NCI-H1048 (cell line): Measurements from ENCODE around the gene RNASE11.
"Not testable (repeated sequence)": the region's sequence is repeated elsewhere in the genome, so short reads cannot be mapped to it uniquely, and the experiment has no call there.

ENCODE experiments used
- DNase-seq: peaks from one replicate; lab custom pipeline; 2025; lab: John Stamatoyannopoulos, UW

The RNASE11 gene

GRCh38 chr14:20580242-20580641 lies 7.6 kb downstream of the RNASE11 start:
- DNase-seq = no peak

GRCh38 chr14:20578784-20579502 lies 8.9 kb downstream of the RNASE11 start:
- DNase-seq = no peak

DNA sequence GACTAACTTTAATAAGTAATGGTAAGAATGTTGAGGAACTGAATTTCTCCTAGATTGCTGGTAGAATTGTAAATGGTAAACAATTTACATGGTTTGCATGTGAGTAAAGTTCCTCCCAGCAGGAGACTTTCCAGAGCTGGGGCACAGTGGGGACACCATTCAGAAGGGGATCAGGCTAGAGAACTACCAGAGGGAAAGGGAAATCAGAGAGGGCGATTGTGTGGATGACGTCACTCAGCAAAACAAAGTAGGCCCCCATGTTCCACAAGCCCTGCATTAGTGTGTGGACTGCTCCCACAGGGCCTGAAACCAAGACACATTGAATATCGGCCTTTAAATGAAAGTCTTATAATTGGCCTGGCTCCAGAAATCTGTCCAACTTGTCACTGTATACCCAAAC lies 9.5 kb downstream of the RNASE11 start:
- DNase-seq = no peak

GRCh38 chr14:20572382-20572990 lies 15.3 kb downstream of the RNASE11 start:
- not testable (repeated sequence) for DNase-seq

DNA sequence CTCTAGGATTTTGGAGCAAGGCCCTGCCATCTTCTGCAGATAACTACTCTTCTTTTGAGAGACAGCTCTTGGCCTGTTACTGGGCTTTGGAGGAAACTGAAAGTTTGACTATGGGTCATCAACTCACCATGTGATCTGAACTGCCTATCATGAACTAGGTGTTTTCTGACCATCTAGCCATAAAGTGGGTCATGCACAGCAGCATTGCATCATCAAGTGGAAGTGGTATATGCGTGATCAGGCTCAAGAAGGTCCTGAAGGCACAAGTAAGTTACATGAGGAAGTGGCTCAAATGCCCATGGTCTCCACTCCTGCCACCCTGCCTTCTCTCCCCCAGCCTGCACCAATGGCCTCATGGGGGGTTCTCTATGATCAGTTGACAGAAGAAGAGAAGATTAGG lies 17.1 kb downstream of the RNASE11 start:
- not testable (repeated sequence) for DNase-seq

GRCh38 chr14:20569865-20570264 lies 17.9 kb downstream of the RNASE11 start:
- not testable (repeated sequence) for DNase-seq

DNA sequence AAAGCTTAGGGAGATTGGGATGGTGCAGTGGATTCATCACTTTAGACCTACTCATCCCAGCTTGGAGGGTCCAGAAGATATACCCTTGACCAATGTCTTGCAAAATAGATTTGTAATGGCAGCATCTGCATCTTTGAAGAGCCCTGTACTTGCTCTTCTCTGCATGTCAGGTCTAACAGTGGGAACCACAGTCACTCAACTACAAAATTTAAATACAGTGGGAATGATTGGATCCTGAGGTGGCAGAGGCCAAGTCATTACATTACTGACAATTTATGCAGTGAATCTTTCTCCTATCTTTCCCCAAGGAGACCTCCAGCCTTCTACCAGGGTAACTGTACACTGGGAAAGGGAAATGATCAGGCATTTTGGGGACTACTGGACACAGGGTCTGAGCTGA lies 18.7 kb downstream of the RNASE11 start:
- DNase-seq = no peak

GRCh38 chr14:20568393-20568792 lies 19.4 kb downstream of the RNASE11 start:
- DNase-seq = no peak

- DNase-seq = not testable (repeated sequence)
These were observed 20.6 kb downstream of the RNASE11 start for GRCh38 chr14:20567199-20567598.

- no peak for DNase-seq
These were observed 23.3 kb downstream of the RNASE11 start for GRCh38 chr14:20564501-20564997.

DNA sequence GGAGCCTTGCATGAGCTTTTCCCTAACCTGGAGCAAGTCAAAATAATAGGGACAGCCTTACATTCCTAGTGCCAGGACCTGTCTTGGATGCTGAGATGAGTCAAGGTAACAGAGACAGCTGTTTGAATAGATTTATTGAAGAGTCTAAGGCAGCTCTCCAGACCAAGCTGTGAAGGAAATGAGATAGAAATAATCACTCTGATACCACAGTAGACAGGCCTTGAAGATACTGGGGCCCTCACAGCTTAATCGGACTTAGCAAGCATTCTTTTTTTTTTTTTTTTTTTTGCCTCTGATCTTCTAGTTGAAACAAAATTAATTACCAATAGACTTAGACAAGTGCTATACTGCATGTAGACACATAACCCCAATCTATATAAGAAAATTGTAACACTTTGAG lies 23.8 kb downstream of the RNASE11 start:
- DNase-seq = no peak

- DNase-seq = no peak
These were observed 26.8 kb downstream of the RNASE11 start, which contains the start of gene RNASE9 for GRCh38 chr14:20560961-20561360. Gene RNASE9 (minus strand): TSS chr14:20561047.

- DNase-seq = no peak
These were observed 28.3 kb downstream of the RNASE11 start for GRCh38 chr14:20559461-20559904.

GRCh38 chr14:20557212-20557542 lies 30.6 kb downstream of the RNASE11 start:
- no peak for DNase-seq

- DNase-seq = no peak
These were observed 31.1 kb downstream of the RNASE11 start for GRCh38 chr14:20556500-20557211.

- no peak for DNase-seq
These were observed 32.0 kb downstream of the RNASE11 start for GRCh38 chr14:20555845-20556244.

- no peak for DNase-seq
These were observed 34.8 kb downstream of the RNASE11 start for GRCh38 chr14:20553024-20553423.

GRCh38 chr14:20551606-20552005 lies 36.2 kb downstream of the RNASE11 start:
- DNase-seq = no peak

DNA sequence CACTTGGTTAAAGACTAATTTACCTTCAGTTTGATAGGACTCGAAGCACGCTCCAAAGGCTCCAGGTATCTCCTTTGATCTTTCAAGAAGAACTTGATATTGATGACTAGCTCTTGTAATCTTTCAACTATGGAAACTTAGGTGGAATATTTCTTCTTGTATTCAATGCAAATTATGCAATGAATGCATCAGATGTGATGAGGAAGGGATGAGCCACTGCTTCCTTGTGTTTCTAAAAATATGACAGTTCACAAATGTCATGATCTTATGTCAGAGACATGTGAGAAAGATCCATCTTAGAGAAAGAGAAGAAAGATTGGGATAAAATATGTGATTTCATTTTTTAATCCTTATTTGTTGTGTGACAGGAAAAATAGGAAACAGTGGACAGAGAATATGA lies 36.9 kb downstream of the RNASE11 start:
- no peak for DNase-seq

DNA sequence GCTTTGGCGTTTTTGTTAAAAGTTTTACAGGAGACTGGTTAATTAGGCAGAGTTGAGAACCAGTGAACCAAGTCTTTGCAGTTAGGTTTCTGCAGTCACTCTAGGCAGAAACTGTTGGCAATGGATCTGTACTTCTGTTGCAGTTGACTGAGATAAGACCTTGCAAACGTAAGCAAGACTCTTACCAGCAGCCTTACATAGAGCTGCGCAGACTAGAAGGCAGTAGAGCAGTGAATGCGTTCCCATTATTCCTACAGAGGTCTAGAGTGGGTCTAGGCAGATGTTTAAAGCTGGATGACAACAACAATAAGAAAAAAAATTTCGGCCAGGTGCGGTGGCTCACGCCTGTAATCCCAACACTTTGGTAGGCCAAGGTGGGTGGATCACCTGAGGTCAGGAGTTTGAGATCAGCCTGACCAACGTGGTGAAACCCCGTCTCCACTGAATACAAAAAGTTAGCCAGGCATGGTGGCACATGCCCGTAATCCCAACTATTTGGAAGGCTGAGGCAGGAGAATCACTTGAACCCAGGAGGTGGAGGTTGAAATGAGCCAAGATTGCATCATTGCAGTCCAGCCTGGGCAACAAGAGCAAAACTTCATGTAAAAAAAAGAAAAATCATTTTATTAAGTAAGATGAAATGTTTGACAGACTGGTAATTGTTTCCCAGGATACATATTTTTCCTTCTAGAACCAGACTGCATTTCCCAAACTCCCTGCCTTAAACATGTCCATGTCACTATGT lies 39.2 kb downstream of the RNASE11 start:
- DNase-seq = no peak

DNA sequence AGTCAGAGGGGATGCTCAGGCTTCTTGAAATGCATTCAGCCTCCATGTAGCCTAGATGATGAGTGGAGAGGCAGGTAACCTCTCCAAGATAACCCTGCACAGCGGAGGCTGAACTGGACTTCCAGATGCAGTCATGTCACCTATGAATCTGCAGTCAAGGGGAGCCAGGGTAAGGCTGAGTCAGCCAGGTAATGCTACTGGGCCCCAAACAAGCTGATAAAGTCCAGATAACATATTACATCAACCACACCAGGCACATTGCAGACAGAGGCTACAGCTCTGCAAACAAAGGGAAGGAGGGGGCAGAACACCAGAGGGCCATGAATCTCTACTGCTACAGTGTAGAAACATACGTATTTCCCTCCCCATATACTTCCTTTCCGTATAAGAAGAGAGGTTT lies 40.9 kb downstream of the RNASE11 start:
- DNase-seq = no peak

GRCh38 chr14:20539906-20540305 lies 47.9 kb downstream of the RNASE11 start:
- DNase-seq = no peak
